GM12874 (cell line): ENCODE data around the gene TGOLN2.

Experiments
- TF ChIP-seq, protein P1 (sequence below): IDR thresholded peaks from 2 replicates; pipeline ENCODE4 v1.5.1; 2011; ENCODE audit warnings: low read depth, mild to moderate bottlenecking, control low read depth, low read length, moderate library complexity; ENCODE audit not compliant: insufficient read depth

TGOLN2 gene

DNA sequence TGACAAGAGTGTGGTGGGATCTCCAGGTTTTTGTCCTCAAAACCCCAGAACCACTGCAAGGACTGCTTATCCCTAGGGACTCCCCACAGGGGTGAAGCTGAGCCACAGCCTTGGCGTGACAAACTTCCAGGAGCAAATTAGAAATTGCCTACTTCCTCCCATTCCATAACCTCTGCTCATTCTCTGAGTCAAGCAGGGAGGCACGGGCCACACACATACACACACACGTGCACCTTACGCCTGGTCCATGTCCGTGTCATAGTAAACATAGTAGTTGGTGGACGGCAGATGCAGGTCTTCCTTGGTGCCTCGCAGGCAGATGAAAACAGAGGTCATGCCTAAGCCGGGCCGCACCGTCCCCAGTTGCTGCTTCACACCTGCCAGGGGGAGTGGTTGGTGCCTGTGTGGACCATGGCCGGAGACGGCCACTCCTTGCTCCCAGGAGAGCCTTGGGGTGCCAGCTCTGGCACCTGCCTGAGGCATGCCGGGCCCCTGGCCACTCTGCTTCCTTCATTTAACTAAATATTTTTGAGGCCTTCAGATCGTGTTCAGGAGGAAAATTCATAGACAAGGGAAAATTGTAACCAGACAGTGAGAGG is 16.7 kb upstream of the TGOLN2 start:
- TF ChIP-seq, protein P1, sequence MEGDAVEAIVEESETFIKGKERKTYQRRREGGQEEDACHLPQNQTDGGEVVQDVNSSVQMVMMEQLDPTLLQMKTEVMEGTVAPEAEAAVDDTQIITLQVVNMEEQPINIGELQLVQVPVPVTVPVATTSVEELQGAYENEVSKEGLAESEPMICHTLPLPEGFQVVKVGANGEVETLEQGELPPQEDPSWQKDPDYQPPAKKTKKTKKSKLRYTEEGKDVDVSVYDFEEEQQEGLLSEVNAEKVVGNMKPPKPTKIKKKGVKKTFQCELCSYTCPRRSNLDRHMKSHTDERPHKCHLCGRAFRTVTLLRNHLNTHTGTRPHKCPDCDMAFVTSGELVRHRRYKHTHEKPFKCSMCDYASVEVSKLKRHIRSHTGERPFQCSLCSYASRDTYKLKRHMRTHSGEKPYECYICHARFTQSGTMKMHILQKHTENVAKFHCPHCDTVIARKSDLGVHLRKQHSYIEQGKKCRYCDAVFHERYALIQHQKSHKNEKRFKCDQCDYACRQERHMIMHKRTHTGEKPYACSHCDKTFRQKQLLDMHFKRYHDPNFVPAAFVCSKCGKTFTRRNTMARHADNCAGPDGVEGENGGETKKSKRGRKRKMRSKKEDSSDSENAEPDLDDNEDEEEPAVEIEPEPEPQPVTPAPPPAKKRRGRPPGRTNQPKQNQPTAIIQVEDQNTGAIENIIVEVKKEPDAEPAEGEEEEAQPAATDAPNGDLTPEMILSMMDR = no peak

DNA sequence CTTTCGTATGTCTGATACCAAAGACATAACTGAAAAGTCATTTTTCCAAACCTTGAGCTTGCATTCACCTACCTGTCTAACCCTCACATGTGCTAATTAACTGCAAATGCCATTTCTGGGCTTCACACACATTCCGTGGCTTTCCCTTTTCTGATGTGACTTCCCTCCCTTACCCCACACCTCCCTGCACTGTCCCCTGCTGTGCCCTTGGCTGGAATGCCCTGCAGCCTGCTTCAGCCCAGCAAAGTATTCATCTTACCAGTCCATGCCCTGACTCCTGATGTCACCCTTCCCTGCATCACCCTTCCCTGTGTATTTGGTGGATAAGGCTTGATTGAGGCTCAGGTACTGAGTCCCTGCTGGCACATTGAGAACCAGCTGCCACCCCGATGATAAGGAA is 14.4 kb upstream of the TGOLN2 start:
- TF ChIP-seq, protein P1 = no peak

DNA sequence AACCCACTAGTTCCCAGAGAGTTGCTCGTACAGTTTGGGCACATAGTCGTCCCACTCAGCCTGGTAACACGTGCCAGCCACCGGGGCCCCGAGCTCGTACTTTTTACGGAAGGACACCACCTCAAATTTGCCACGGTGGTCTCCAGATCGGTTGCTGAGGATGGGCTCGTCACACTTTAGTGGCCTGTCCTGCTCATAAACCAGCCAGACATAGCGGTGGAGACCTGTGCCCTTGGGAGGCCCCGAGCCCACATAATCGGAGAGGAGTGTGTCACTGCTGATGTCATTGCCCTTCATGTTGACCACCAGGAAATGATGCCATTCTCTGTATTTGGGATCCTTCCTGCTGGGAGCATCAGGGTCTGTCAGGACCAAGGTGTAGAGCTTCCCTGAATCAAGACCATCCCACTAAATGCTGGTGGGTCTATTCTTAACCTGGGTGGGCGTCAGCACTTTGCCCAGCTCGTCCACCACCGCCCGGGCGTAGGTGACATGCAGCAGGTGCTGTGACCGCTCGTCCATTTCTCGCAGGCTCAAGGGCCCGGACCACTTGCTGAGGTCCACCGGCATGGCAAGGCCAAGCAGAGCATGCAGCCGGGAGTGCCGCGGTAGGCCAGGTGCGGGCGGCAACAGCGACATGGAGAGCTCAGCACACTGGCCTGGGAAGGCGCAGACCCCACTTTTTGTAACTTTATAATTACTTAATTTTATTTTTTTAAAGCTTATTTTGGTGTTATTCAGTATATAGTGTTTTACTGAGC is 13.7 kb upstream of the TGOLN2 start:
- TF ChIP-seq, protein P1 = no peak

DNA sequence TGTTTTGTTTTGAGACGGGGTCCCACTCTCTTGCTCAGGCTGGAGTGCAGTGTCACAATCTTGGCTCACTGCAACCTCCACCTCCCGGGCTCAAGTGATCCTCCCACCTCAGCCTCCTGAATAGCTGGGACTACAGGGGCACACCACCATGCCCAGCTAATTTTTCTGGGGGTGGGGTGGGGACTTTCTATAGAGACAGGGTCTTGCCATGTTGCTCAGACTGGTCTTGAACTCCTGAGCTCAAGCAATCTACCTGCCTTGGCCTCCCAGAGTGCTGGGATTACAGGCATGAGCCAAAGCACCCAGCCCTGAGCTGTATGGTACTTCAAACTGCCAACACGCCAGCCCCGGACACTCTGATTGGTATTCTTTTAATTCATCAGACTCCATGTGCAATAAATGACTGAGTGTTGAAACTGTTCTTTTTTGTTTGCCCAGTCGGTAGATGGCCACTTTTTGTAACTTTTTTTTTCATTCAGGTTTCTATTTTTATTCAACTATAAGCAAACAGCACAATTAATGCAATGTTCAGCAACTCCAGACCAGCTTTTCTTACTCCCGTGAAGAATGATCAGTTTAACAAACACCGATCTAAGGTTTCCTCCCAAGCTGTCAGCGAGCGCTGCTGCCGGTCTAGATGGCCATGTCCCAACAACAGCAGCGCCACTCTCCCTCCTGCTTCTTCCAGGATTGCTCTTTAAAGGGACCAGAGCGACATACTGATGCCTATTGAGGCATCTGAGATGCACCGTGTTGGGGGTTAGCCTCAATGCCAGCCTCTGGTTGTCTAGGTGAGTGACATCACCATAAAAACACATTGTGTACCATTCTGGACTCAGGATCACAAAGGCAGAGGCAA is 12.5 kb upstream of the TGOLN2 start:
- TF ChIP-seq, protein P1 = no peak

DNA sequence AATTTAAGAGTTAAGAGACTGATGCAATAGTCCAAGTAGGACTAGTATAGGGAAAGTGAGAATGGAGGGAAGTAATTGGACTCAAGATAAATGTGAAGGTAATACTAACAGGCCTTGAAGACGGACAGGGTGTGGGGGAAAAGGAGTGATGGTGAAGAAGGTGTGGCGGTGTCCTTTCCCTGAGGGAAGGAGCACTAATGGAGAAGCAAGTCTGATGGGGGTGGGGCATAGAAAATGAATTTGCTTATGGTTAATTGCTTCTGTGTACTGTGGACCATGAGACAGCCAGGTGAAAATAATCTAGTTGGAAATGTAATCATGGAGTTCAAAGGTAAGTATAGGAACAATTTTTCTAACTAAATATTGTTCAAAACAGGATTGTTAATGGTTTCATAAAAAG is 7.1 kb upstream of the TGOLN2 start:
- TF ChIP-seq, protein P1 = no peak

DNA sequence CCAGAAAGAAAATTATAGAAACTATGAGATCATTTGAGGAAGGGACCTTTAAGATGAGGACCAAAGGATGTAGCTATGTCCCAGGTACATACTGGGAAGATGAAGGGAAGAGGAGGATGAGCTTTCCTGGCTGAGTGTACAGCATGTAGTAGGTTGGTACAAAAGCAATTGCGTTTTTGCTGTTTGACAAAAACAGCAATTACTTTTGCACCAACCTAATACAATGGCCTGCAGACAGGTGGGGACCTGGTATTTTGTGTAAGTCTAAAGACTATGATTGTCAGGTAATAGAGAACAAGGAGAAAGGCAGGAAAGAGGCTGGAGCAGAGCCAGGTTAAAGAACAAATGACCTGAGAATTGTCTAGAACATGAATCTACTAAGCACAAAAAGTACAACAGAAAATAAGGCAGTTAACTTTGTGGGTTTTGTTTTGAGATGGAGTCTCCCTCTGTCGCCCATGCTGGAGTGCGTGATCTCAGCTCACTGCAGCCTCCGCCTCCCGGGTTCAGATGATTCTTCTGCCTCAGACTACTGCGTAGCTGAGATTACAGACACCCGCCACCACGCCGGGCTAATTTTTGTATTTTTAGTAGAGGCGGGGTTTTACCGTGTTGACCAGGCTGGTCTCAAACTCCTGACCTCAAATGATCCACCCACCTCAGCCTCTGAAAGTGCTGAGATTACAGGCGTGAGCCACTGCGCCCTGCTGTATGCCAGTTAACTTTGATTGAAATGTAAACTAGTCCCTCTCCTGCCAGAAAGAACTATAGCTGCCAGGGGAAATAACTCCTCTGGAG is 3.2 kb upstream of the TGOLN2 start:
- TF ChIP-seq, protein P1 = no peak
